ENCODE measurements around the gene TLE4. TPM values are rescaled to one million over a fixed set of nuclear protein-coding genes. Genes with fewer than 3 reads are reported as not detected.

The TLE4 gene
- total RNA-seq, 3 donors from 2014 or later (not counting 1 experiment from before 2014, with no cell fraction given), result 214 to 240 (median 220) TPM

GRCh38 chr9:79736051-79736450 is 164.3 kb downstream of the TLE4 start:
- Mint-ChIP-seq H3K27me3 (ENCODE audit: low read depth in 2 of 2) (peaks cover 0 to 4% of the 10 kb centered on the region in 2 donors), H3K9me3 (peaks cover 0 to 4% of the 10 kb centered on the region in 2 donors), H3K27ac (no peak overlapping the region), H3K4me3 (no peak overlapping the region), H3K36me3 (peaks cover 2% of the 10 kb centered on the region), H3K4me1 (peaks cover 1 to 2% of the 10 kb centered on the region in 2 donors)
- ATAC-seq (no peak), DNase-seq (no peak)
- Histone ChIP-seq H3K27ac (ENCODE audit: low read length) (no peak overlapping the region), H3K36me3 (ENCODE audit: control insufficient read depth, insufficient read depth, low read length) (no peaks in the 10 kb centered on the region), H3K4me1 (ENCODE audit: control insufficient read depth, insufficient read depth, low read length) (no peaks in the 10 kb centered on the region), H3K27me3 (ENCODE audit: control insufficient read depth, insufficient read depth, low read length) (no peaks in the 10 kb centered on the region), H3K4me3 (ENCODE audit: low read length) (no peak overlapping the region), H3K9me3 (ENCODE audit: control insufficient read depth, insufficient read depth, low read length) (no peaks in the 10 kb centered on the region)
- TF ChIP-seq CTCF (IDR thresholded peaks at IDR 0.05), result no peak
- intact Hi-C loops (cut with micrococcal nuclease), result no loop called here
- 89% methylated on average over 5 of the region's 5 CpGs for WGBS (ENCODE audit: insufficient coverage)

- 95% methylated on average over 2 of the region's 3 CpGs for WGBS (ENCODE audit: insufficient coverage)
- DNase-seq (no peak), ATAC-seq (no peak)
- H3K4me1 Mint-ChIP-seq, result peaks cover 19 to 21% of the 10 kb centered on the region in 2 donors
- no peaks in the 10 kb centered on the region for H3K27me3 Mint-ChIP-seq (ENCODE audit: low read depth in 2 of 2)
- no peak overlapping the region for H3K27ac Mint-ChIP-seq
- H3K4me3 Mint-ChIP-seq, result no peak overlapping the region
- Histone ChIP-seq H3K9me3 (ENCODE audit: control insufficient read depth, insufficient read depth, low read length) (no peaks in the 10 kb centered on the region), H3K4me3 (ENCODE audit: low read length) (no peak overlapping the region), H3K27me3 (ENCODE audit: control insufficient read depth, insufficient read depth, low read length) (no peaks in the 10 kb centered on the region), H3K4me1 (ENCODE audit: control insufficient read depth, insufficient read depth, low read length) (peaks cover 3% of the 10 kb centered on the region), H3K27ac (ENCODE audit: low read length) (no peak overlapping the region), H3K36me3 (ENCODE audit: control insufficient read depth, insufficient read depth, low read length) (no peaks in the 10 kb centered on the region)
- no peak for TF ChIP-seq CTCF (IDR thresholded peaks at IDR 0.05)
- intact Hi-C loops (cut with micrococcal nuclease), result no loop called here
- no peaks in the 10 kb centered on the region for H3K9me3 Mint-ChIP-seq
- H3K36me3 Mint-ChIP-seq, result peaks cover 6% of the 10 kb centered on the region
Observed at GRCh38 chr9:79741381-79741780, 169.6 kb downstream of the TLE4 start.

- Histone ChIP-seq H3K4me1 (ENCODE audit: control insufficient read depth, insufficient read depth, low read length) (peaks cover 3% of the 10 kb centered on the region), H3K27me3 (ENCODE audit: control insufficient read depth, insufficient read depth, low read length) (no peaks in the 10 kb centered on the region), H3K36me3 (ENCODE audit: control insufficient read depth, insufficient read depth, low read length) (no peaks in the 10 kb centered on the region), H3K27ac (ENCODE audit: low read length) (no peak overlapping the region), H3K9me3 (ENCODE audit: control insufficient read depth, insufficient read depth, low read length) (no peaks in the 10 kb centered on the region), H3K4me3 (ENCODE audit: low read length) (no peak overlapping the region)
- Mint-ChIP-seq H3K4me1 (peaks cover 19 to 21% of the 10 kb centered on the region in 2 donors), H3K9me3 (no peaks in the 10 kb centered on the region), H3K27me3 (ENCODE audit: low read depth in 2 of 2) (no peaks in the 10 kb centered on the region), H3K36me3 (peaks cover 6% of the 10 kb centered on the region), H3K27ac (peak overlapping the region in 1 of 2 donors; percentile 2), H3K4me3 (peak overlapping the region; percentile 29)
- intact Hi-C loops (cut with micrococcal nuclease), result no loop called here
- TF ChIP-seq CTCF (IDR thresholded peaks at IDR 0.05), result no peak
- WGBS (ENCODE audit: insufficient coverage), result 76% methylated on average over 3 of the region's 4 CpGs
- peak in 2 of 3 donors; percentile 52 to 78 for ATAC-seq
- DNase-seq, result no peak
Observed at GRCh38 chr9:79742110-79742721, 170.5 kb downstream of the TLE4 start.

- H3K4me3 Mint-ChIP-seq, result no peak overlapping the region
- ATAC-seq (no peak), DNase-seq (no peak)
- intact Hi-C loops (cut with micrococcal nuclease), result no loop called here
- peaks cover 6% of the 10 kb centered on the region for H3K36me3 Mint-ChIP-seq
- H3K27me3 Mint-ChIP-seq (ENCODE audit: low read depth in 2 of 2), result peaks cover 0 to 6% of the 10 kb centered on the region in 2 donors
- Histone ChIP-seq H3K9me3 (ENCODE audit: control insufficient read depth, insufficient read depth, low read length) (no peaks in the 10 kb centered on the region), H3K27me3 (ENCODE audit: control insufficient read depth, insufficient read depth, low read length) (peaks cover 2% of the 10 kb centered on the region), H3K27ac (ENCODE audit: low read length) (no peak overlapping the region), H3K4me1 (ENCODE audit: control insufficient read depth, insufficient read depth, low read length) (peaks cover 3% of the 10 kb centered on the region), H3K4me3 (ENCODE audit: low read length) (no peak overlapping the region), H3K36me3 (ENCODE audit: control insufficient read depth, insufficient read depth, low read length) (no peaks in the 10 kb centered on the region)
- peaks cover 19 to 21% of the 10 kb centered on the region in 2 donors for H3K4me1 Mint-ChIP-seq
- WGBS (ENCODE audit: insufficient coverage), result 97% methylated on average over 5 of the region's 6 CpGs
- TF ChIP-seq CTCF (IDR thresholded peaks at IDR 0.05), result no peak
- no peak overlapping the region for H3K27ac Mint-ChIP-seq
- no peaks in the 10 kb centered on the region for H3K9me3 Mint-ChIP-seq
Observed at GRCh38 chr9:79744521-79744920, 172.8 kb downstream of the TLE4 start.

All from natural killer cell (primary cell).